Raji (cell line): ENCODE measurements around the gene SOX8.

ENCODE experiments used
- POLR2A ChIP-seq: IDR thresholded peaks from 2 replicates; pipeline ENCODE4 v1.6.1; 2011; ENCODE audit warnings: low read depth, low read length, control low read depth; ENCODE audit not compliant: insufficient read depth

The SOX8 gene

GRCh38 chr16:1019231-1020090 lies 37.9 kb downstream of the SOX8 start:
- no peak for TF ChIP-seq POLR2A

GRCh38 chr16:1020091-1020399 lies 38.5 kb downstream of the SOX8 start:
- TF ChIP-seq POLR2A, result no peak

- no peak for TF ChIP-seq POLR2A
Measured at GRCh38 chr16:1020591-1020990, 39.0 kb downstream of the SOX8 start.

- TF ChIP-seq POLR2A, result no peak
Measured at GRCh38 chr16:1021553-1022160, 40.1 kb downstream of the SOX8 start.

GRCh38 chr16:1022466-1022865 lies 40.9 kb downstream of the SOX8 start:
- TF ChIP-seq POLR2A, result no peak

GRCh38 chr16:1024138-1024537 lies 42.6 kb downstream of the SOX8 start:
- TF ChIP-seq POLR2A, result no peak

GRCh38 chr16:1026057-1026783 lies 44.6 kb downstream of the SOX8 start:
- no peak for TF ChIP-seq POLR2A

- no peak for TF ChIP-seq POLR2A
Measured at GRCh38 chr16:1026784-1027500, 45.4 kb downstream of the SOX8 start.

- no peak for TF ChIP-seq POLR2A
Measured at GRCh38 chr16:1027501-1027815, 45.9 kb downstream of the SOX8 start.

GRCh38 chr16:1028056-1028455 lies 46.5 kb downstream of the SOX8 start:
- TF ChIP-seq POLR2A, result no peak

- TF ChIP-seq POLR2A, result no peak
Measured at GRCh38 chr16:1028524-1029258, 47.1 kb downstream of the SOX8 start.

- TF ChIP-seq POLR2A, result no peak
Measured at GRCh38 chr16:1029259-1029545, 47.6 kb downstream of the SOX8 start.

- no peak for TF ChIP-seq POLR2A
Measured at GRCh38 chr16:1030473-1030901, 48.9 kb downstream of the SOX8 start.

GRCh38 chr16:1031666-1032065 lies 50.1 kb downstream of the SOX8 start:
- no peak for TF ChIP-seq POLR2A

- TF ChIP-seq POLR2A, result no peak
Measured at GRCh38 chr16:1032607-1033006, 51.0 kb downstream of the SOX8 start.
